Heart left ventricle (tissue), 13 donors: ENCODE data around the gene NOXA1.

Source experiments
- POLR2A ChIP-seq, 2 donors: fragments of 450-650 bp; IDR thresholded peaks; one replicate each; pipeline ENCODE4 v1.6.1; 2017; ENCODE audit warnings: antibody characterized with exemption in 2 of 2, mild to moderate bottlenecking in 2 of 2, moderate library complexity in 2 of 2
- TF ChIP-seq, protein P1 (sequence below), 12 donors: fragments of 200-600 bp; sonication (generic) in 4 of 12; IDR thresholded peaks; one replicate each; pipeline versions ENCODE4 v1.5.0 to v1.8.0; 2018 to 2022; ENCODE audit warnings: antibody characterized with exemption in 12 of 12, mild to moderate bottlenecking in 5 of 12
- donor health status: ischemic (EF 13 %, LVEDD 7.1; RV severe dilation, severe dysfunction).
- donor health status: DM: no; HTN: yes; CAD: no.
- donor health status: DM: no; HTN: no; CAD: no.
- donor health status: ischemic (EF 25% LVEDD 6.9; RV normal size, moderate dysfunction).
- donor health status: ischemic (EF 25% LVEDD 5.7; RV mildly dilated, moderate dysfunction).
- donor health status: ischemic (EF 35%, LVEDD 5.7; RV mildly dilated, moderate dysfunction).
- donor health status: nonischemic (EF 11% LVEDD 7.7; RV severe dilation, severe dysfunction).
- donor health status: DM: yes; HTN: yes; CAD: no.
- donor health status: PGD.
- donor health status: ischemic (EF 29% LVEDD 5.4; RV normal size, mild dysfunction).
- donor health status: nonischemic (EF 23%, LVEDD 6.1; RV moderate dilation, normal function).

DNA sequence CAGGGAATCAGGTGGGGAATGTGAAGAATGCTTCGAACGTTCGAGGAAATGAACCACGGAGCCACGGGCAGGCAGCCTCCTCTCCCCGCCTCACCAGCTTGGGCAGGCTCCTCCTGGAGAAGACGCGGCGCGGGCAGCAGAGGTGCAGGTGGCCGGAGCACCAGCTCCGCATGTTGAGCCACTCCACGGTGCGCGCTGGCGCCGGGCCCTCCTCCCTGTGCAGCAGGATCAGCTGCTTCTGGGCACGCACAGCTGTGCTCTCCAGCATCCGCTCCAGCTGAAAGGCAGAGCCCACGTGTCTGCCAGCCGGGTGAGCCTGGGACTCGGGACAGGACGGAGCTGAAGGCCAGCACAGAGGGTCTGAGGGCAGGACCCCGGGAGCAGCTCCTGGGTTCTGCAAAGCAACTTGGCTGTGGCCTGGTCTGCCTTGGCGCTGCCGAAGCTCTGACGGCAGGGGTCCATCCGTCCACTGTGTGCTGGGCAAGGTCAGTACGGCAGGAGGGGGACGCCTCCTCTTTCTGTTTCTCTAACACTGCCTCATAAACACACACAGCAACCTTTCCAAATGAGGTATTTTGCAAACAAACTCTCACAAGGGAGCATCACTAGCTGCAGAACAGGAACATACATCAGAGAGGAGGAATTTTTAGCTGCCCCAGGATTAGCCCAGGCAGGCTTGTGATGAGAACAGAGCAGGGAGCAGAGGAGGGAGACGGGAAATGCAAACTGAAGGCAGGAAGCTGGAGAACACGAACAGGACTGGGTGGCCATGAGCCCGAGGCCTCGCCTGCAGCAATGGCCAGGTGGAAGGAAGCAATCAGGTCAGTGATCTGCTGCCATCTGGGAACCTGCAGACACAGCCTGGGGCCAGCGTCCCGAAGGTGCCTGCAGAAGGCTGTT is 56.0 kb downstream of the NOXA1 start:
- TF ChIP-seq, protein P1, sequence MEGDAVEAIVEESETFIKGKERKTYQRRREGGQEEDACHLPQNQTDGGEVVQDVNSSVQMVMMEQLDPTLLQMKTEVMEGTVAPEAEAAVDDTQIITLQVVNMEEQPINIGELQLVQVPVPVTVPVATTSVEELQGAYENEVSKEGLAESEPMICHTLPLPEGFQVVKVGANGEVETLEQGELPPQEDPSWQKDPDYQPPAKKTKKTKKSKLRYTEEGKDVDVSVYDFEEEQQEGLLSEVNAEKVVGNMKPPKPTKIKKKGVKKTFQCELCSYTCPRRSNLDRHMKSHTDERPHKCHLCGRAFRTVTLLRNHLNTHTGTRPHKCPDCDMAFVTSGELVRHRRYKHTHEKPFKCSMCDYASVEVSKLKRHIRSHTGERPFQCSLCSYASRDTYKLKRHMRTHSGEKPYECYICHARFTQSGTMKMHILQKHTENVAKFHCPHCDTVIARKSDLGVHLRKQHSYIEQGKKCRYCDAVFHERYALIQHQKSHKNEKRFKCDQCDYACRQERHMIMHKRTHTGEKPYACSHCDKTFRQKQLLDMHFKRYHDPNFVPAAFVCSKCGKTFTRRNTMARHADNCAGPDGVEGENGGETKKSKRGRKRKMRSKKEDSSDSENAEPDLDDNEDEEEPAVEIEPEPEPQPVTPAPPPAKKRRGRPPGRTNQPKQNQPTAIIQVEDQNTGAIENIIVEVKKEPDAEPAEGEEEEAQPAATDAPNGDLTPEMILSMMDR (IDR thresholded peaks at IDR 0.05): no peak
- TF ChIP-seq POLR2A (IDR thresholded peaks at IDR 0.05): no peak
